Vein endothelial cell (primary cell): ENCODE results near the gene SPINK7. TPM values are rescaled to one million over a fixed set of nuclear protein-coding genes. Genes with fewer than 3 reads are reported as not detected.

Experiments
- total RNA-seq: library from RNA; depleted of rRNA; stranded (reverse); fragments of >200 nt; gene quantifications from 2 replicates; pipeline ENCODE4 v1.2.3, GENCODE V29; 2012

SPINK7 gene
- not detected in 2 replicates for total RNA-seq

DNA sequence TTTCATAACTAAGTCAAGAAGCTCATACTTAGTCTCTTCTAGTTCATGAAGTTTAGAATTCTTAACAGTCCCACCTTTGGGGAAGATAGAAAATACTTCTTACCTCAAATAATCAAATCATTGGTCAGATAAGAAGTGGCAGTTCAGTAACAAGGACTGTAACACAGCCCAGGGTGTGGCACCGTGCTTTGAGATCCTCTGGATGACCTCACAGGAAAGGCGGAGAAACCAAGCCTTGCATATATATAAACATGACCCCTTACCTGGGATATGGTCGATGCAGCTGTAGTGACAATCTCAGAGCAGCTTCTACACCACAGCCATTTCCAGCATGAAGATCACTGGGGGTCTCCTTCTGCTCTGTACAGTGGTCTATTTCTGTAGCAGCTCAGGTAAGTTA lies at the start of gene SPINK7:
Gene SPINK7, plus strand, starts transcription at position 271 of the 400 bp plus-strand sequence. Its CDS starts 61 bp downstream, at position 332.

DNA sequence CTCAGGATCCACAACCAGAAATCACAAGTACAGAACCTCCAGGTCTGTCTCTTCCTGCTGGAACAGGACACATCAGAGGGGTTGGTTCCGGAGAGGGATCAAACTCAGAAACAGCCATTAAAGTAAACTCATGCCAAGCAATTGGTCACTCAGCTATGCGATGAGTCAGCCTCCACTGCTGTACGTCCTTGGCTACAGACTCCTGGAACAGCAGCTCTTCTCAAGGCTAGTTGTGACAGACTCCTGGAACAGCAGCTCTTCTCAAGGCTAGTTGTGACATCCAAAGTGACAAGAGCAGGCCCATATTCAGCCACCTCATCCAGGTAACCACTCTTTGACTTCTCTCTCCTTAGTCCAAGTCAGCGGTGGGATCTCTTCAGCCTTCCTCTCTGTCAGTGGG lies 43.7 kb upstream of the SPINK7 start, which contains the start of gene SPINK13:
Gene SPINK13, plus strand, starts transcription at position 229 of the 400 bp plus-strand sequence. CDS start 1,279 bp downstream, outside the sequence.

DNA sequence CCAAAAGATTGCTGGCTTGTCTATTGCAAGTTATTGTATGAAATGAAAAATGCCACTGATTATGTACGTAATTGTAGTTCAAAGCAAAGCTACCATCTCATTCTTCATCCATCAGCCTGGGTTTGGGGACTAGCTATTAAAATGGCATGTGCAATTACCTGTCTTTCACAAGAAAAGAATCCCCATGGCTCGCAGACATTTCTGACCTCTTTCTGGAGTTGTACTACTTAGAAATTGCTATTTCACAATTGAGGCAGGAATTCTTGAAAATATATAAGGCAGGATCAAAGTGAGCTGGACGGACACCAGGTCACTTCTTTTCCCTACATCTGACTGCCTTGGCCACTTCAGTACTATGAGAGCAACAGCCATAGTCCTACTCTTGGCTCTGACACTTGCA lies 23.0 kb downstream of the SPINK7 start, which contains the start of gene SPINK9:
Gene SPINK9, plus strand, starts transcription at position 301 of the 400 bp plus-strand sequence. Its CDS starts 55 bp downstream, at position 356.

Other genes with a start within 250 kb of the SPINK7 start
- 0.10 TPM in 1 of 2 replicates, not detected in the other for gene SPINK5, start 248.4 kb upstream of the SPINK7 start, total RNA-seq
- gene SPINK14, start 143.9 kb upstream of the SPINK7 start, total RNA-seq, result not detected in 2 replicates
- gene SPINK6, start 109.4 kb upstream of the SPINK7 start, total RNA-seq, result not detected in 2 replicates
- not detected in 2 replicates for gene MARCOL, start 73.9 kb upstream of the SPINK7 start, total RNA-seq
- gene SPINK13, start 43.6 kb upstream of the SPINK7 start, total RNA-seq, result not detected in 2 replicates
- not detected in 2 replicates for gene SPINK9, start 23.1 kb downstream of the SPINK7 start, total RNA-seq
- gene FBXO38, start 71.5 kb downstream of the SPINK7 start, total RNA-seq, result 53.9 and 72.4 TPM in 2 replicates